SH-SY5Y (cell line): ENCODE results near the gene TMEM184B.

Experiments used
- GATA2 ChIP-seq: IDR thresholded peaks from 2 replicates; pipeline ENCODE4 v1.6.1; 2011; ENCODE audit warnings: mild to moderate bottlenecking, low read depth, low read length
- GATA3 ChIP-seq: IDR thresholded peaks from 2 replicates; pipeline ENCODE4 v1.6.1; 2011; ENCODE audit warnings: low read depth, mild to moderate bottlenecking, low read length, moderate library complexity

Gene TMEM184B

GRCh38 chr22:38312261-38312800, 39.5 kb upstream of the TMEM184B start:
- TF ChIP-seq GATA3 (no peak), GATA2 (no peak)

GRCh38 chr22:38311323-38311620, 38.5 kb upstream of the TMEM184B start:
- TF ChIP-seq GATA3 (no peak), GATA2 (no peak)

- TF ChIP-seq GATA3 (no peak), GATA2 (no peak)
These were observed 37.9 kb upstream of the TMEM184B start for GRCh38 chr22:38310518-38311322.

GRCh38 chr22:38309614-38310517, 37.1 kb upstream of the TMEM184B start:
- no peak for TF ChIP-seq GATA2
- no peak for TF ChIP-seq GATA3

GRCh38 chr22:38308791-38309498, 36.1 kb upstream of the TMEM184B start:
- TF ChIP-seq GATA2 = no peak
- no peak for TF ChIP-seq GATA3

- TF ChIP-seq GATA2 (no peak), GATA3 (no peak)
These were observed 33.0 kb upstream of the TMEM184B start for GRCh38 chr22:38305471-38306448.

GRCh38 chr22:38304526-38304925, 31.7 kb upstream of the TMEM184B start:
- TF ChIP-seq GATA3 (no peak), GATA2 (no peak)

GRCh38 chr22:38303974-38304373, 31.2 kb upstream of the TMEM184B start:
- no peak for TF ChIP-seq GATA3
- no peak for TF ChIP-seq GATA2

- TF ChIP-seq GATA2 = no peak
- no peak for TF ChIP-seq GATA3
These were observed 30.1 kb upstream of the TMEM184B start for GRCh38 chr22:38302906-38303305.

- TF ChIP-seq GATA3 (no peak), GATA2 (no peak)
These were observed 28.1 kb upstream of the TMEM184B start for GRCh38 chr22:38300946-38301345.

- TF ChIP-seq GATA3 (no peak), GATA2 (no peak)
These were observed 27.6 kb upstream of the TMEM184B start for GRCh38 chr22:38300197-38300945.

GRCh38 chr22:38299770-38300102, 26.9 kb upstream of the TMEM184B start:
- TF ChIP-seq GATA2 = no peak
- TF ChIP-seq GATA3 = no peak
